GM12892 (cell line): ENCODE results near the gene CACNA1B.

Experiments
- DNase-seq: peaks from one replicate; pipeline ENCODE4 v3.0.0; 2011; ENCODE audit not compliant: insufficient read length
- FAIRE-seq: peaks from 2 replicates; lab custom pipeline; 2011; peaks lifted over from hg19 to GRCh38; lab: Jason Lieb, UNC
- POLR2A ChIP-seq: IDR thresholded peaks from 2 replicates; pipeline ENCODE4 v1.6.1; 2011; ENCODE audit warnings: low read depth, low read length, control low read depth
- POLR2AphosphoS5 ChIP-seq: IDR thresholded peaks from 2 replicates; pipeline ENCODE4 v1.6.1; 2011; ENCODE audit warnings: low read depth, low read length, control low read depth
- TAF1 ChIP-seq: IDR thresholded peaks from 2 replicates; pipeline ENCODE4 v1.6.1; 2011; ENCODE audit warnings: low read depth, mild to moderate bottlenecking, control low read depth, low read length, borderline replicate concordance

The CACNA1B gene

GRCh38 chr9:138024831-138025291 lies 147.3 kb downstream of the CACNA1B start:
- TF ChIP-seq POLR2AphosphoS5 (no peak), TAF1 (no peak), POLR2A (no peak)
- FAIRE-seq (no peak), DNase-seq (no peak)

GRCh38 chr9:138025417-138025816 lies 147.8 kb downstream of the CACNA1B start:
- TF ChIP-seq POLR2AphosphoS5 (no peak), TAF1 (no peak), POLR2A (no peak)
- DNase-seq, result no peak
- no peak for FAIRE-seq

GRCh38 chr9:138025908-138026307 lies 148.3 kb downstream of the CACNA1B start:
- no peak for TF ChIP-seq POLR2AphosphoS5
- TF ChIP-seq TAF1, result no peak
- TF ChIP-seq POLR2A, result no peak
- DNase-seq (no peak), FAIRE-seq (no peak)

DNA sequence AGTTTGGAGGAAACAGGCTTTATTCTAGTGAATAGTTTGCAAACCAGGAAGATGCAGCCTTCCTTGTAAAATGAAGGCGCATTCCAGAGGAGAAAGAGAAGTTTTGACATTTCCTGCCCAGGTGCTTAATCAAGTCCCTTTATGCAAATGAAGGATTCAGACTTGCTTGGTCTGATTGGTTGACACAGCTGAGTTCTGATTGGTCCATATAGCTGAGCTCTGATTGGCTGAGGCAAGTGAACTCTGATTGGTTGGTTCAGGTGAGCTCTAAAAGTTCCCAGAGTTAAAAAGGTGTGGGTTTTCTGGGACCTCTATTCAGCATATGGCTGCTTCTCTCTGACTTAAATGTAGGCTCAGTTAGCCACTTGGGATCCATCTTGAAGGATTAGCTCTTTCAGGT lies 151.0 kb downstream of the CACNA1B start:
- FAIRE-seq (no peak), DNase-seq (no peak)
- no peak for TF ChIP-seq TAF1
- TF ChIP-seq POLR2A, result no peak
- no peak for TF ChIP-seq POLR2AphosphoS5

DNA sequence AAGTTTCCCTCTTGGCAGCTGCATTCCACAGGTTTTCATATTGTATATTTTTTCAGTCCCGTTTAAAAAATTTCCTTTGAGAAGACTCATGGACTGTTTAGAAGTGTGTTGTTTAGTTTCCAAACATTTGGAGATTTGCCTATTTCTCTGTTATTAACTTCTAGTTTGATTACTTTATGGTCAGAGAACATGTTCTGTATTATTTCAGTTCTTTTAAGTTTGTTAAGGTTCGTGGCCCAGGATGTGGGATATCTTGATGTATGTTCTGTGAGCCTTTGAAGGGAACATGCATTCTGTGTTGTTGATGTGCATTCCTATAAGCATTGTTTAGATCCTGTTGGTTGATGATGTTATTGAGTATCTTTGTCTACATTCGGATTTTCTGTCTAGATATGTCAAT lies 153.6 kb downstream of the CACNA1B start:
- DNase-seq (no peak), FAIRE-seq (no peak)
- no peak for TF ChIP-seq POLR2A
- no peak for TF ChIP-seq POLR2AphosphoS5
- TF ChIP-seq TAF1, result no peak

- FAIRE-seq, result no peak
- TF ChIP-seq TAF1, result no peak
Observed at GRCh38 chr9:138033950-138034349, 156.4 kb downstream of the CACNA1B start.

GRCh38 chr9:138037140-138037539 lies 159.6 kb downstream of the CACNA1B start:
- DNase-seq (no peak), FAIRE-seq (no peak)
- TF ChIP-seq POLR2A (no peak), TAF1 (no peak), POLR2AphosphoS5 (no peak)

More at GRCh38 chr9:138033950-138034349, 156.4 kb downstream of the CACNA1B start:
- no peak for DNase-seq

- FAIRE-seq (no peak), DNase-seq (no peak)
- TF ChIP-seq TAF1, result no peak
- TF ChIP-seq POLR2AphosphoS5, result no peak
- TF ChIP-seq POLR2A, result no peak
Observed at GRCh38 chr9:138038244-138038671, 160.7 kb downstream of the CACNA1B start.

DNA sequence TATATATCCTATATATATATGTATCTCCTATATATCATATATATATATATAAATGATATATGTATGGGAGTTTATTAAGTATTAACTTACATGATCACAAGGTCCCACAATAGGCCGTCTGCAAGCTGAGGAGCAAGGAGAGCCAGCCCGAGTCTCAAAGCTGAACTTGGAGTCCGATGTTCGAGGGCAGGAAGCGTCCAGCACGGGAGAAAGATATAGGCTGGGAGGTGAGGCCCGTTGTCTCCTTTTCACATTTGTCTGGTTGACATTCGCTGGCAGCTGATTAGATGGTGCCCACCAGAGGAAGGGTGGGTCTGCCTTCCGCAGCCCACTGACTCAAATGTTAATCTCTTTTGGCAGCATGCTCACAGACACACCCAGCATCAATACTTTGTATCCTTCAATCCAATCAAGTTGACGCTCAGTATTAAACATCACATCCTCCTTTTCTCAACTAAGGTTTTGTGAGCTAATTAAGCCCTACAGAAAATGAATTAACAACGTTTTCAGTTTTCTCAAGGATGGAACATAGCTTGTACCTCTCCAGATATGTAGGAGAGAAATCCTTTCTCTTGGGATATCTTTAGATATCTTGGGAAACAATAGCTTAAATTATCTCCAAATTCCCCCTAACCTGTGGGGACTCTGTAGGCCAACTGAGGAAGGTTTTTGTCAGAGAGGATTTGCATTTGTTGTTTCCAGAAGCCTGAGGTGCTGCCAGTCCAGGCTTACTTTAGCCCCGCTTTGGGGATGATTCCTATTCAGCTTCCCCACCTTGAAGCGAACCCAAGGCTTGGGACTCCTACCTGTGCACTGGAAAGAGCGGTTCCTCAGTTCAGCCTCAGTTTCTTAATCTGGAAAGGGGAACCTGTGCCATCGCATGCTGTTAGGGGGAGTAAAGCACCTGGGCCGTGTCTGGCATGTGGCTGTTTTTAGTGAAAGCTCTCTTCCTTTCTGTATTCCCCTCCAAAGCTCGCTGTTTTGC lies 163.2 kb downstream of the CACNA1B start:
- TF ChIP-seq POLR2AphosphoS5, result no peak

GRCh38 chr9:138042146-138042545 lies 164.6 kb downstream of the CACNA1B start:
- DNase-seq (no peak), FAIRE-seq (no peak)
- no peak for TF ChIP-seq POLR2A
- no peak for TF ChIP-seq TAF1
- no peak for TF ChIP-seq POLR2AphosphoS5

More for the DNA sequence above, 163.2 kb downstream of the CACNA1B start:
- no peak for DNase-seq
- FAIRE-seq, result no peak

- TF ChIP-seq TAF1 (no peak), POLR2A (no peak), POLR2AphosphoS5 (no peak)
- DNase-seq (no peak), FAIRE-seq (no peak)
Observed at GRCh38 chr9:138042640-138043039, 165.1 kb downstream of the CACNA1B start.

DNA sequence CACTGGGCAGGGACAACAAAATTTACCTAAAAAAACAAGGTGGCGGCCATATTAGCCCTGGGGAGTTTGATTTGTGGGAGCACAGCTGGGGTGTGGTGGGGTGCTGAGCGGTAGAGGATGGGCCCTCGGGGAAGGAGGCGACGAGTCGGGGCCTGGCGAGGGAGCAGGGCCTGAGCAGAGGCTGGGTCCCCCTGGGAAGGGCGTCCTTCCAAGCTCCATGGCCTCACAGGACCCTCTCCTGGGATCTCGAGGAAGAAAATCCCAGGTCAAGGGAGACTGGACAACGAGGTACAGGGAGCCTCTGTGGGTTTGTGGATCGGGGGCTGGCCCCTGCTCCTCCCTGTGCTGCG lies 165.5 kb downstream of the CACNA1B start:
- TF ChIP-seq POLR2A, result no peak
- TF ChIP-seq POLR2AphosphoS5, result no peak
- DNase-seq (no peak), FAIRE-seq (no peak)
